ENCODE measurements around the gene SMIM22. TPM values are rescaled to one million over a fixed set of nuclear protein-coding genes. Genes with fewer than 3 reads are reported as not detected.

The SMIM22 gene
- total and polyA plus RNA-seq, 4 donors, result 26.8 to 324 (median 97.0) TPM

DNA sequence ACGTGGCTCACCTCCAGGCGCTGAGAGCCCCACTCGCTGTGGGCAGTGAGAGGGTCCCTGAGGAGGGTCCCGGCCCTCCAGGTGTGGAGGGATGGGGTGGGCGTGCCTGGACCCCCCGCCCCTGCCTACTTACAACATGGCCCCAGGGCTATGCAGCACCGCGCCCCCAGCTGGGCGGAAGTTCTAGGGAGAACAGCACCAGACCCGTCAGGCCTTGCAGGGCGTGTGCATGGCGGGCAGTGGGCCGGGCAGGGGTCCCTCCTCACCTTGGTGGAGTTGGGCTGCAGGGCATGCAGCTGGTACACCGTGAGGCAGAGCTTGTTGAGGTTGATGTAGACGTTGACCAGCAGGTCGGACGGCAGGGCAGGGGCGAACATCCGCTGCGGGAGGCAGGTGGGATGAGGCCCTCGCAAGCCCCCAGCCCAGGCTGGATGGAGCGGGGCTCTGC is 2.7 kb downstream of the SMIM22 start:
- Histone ChIP-seq H3K36me3 (ENCODE audit: control insufficient read depth in 4 of 4, insufficient read depth in 4 of 4, low read length in 4 of 4) (peaks cover 0 to 22% (median 12%) of the 10 kb centered on the region in 4 donors), H3K9ac (ENCODE audit: insufficient read depth in 1 of 2, low read length in 2 of 2) (no peak overlapping the region), H3K4me1 (ENCODE audit: control insufficient read depth in 5 of 5, insufficient read depth in 5 of 5, low read length in 5 of 5) (peaks cover 0 to 14% (median 0%) of the 10 kb centered on the region in 5 donors), H3K4me3 (no peak overlapping the region), H3K27me3 (ENCODE audit: control insufficient read depth in 3 of 3, insufficient read depth in 3 of 3, low read length in 2 of 3) (no peaks in the 10 kb centered on the region), H3K27ac (ENCODE audit: low read depth in 1 of 2, low read length in 1 of 2) (no peak overlapping the region), H3K9me3 (ENCODE audit: control insufficient read depth in 4 of 4, insufficient read depth in 3 of 4, low read length in 3 of 4) (no peaks in the 10 kb centered on the region)
- 94 to 96% methylated on average over 22 of the region's 22 CpGs for WGBS, 2 donors
- TF ChIP-seq, protein P1, sequence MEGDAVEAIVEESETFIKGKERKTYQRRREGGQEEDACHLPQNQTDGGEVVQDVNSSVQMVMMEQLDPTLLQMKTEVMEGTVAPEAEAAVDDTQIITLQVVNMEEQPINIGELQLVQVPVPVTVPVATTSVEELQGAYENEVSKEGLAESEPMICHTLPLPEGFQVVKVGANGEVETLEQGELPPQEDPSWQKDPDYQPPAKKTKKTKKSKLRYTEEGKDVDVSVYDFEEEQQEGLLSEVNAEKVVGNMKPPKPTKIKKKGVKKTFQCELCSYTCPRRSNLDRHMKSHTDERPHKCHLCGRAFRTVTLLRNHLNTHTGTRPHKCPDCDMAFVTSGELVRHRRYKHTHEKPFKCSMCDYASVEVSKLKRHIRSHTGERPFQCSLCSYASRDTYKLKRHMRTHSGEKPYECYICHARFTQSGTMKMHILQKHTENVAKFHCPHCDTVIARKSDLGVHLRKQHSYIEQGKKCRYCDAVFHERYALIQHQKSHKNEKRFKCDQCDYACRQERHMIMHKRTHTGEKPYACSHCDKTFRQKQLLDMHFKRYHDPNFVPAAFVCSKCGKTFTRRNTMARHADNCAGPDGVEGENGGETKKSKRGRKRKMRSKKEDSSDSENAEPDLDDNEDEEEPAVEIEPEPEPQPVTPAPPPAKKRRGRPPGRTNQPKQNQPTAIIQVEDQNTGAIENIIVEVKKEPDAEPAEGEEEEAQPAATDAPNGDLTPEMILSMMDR (IDR thresholded peaks at IDR 0.05; ENCODE audit: control extremely low read depth, extremely low read depth), result no peak
- DNase-seq, result no peak
- ATAC-seq (ENCODE audit: insufficient read depth, low FRiP score), result no peak

DNA sequence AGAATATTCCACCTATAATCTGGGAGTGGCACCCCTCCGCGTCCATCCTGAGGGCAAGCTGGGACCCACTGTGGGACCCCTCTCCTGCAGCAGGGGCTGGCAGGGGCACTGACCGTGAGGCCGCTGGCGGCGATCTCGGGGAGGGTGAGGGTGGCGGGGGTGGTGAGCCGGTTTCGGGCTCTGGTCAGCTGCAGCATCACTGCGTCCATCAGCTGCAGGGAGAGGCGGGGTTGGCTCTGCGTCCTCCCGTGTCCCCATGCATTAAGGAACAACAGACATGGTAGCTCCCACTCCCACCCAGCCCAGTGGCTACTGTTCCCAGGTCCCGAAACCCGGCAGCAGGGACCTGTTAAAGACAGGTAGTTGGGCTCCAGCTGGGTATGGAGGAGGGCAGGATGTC is 3.3 kb downstream of the SMIM22 start:
- peaks cover 0 to 22% (median 12%) of the 10 kb centered on the region in 4 donors for H3K36me3 ChIP-seq (ENCODE audit: control insufficient read depth in 4 of 4, insufficient read depth in 4 of 4, low read length in 4 of 4)
- H3K27ac ChIP-seq (ENCODE audit: low read depth in 1 of 2, low read length in 1 of 2), result no peak overlapping the region
- TF ChIP-seq, protein P1 (IDR thresholded peaks at IDR 0.05; ENCODE audit: control extremely low read depth, extremely low read depth), result no peak
- no peaks in the 10 kb centered on the region for H3K9me3 ChIP-seq (ENCODE audit: control insufficient read depth in 4 of 4, insufficient read depth in 3 of 4, low read length in 3 of 4)
- H3K4me1 ChIP-seq (ENCODE audit: control insufficient read depth in 5 of 5, insufficient read depth in 5 of 5, low read length in 5 of 5), result peaks cover 0 to 18% (median 2%) of the 10 kb centered on the region in 5 donors
- H3K9ac ChIP-seq (ENCODE audit: insufficient read depth in 1 of 2, low read length in 2 of 2), result no peak overlapping the region
- ATAC-seq (ENCODE audit: insufficient read depth, low FRiP score), result no peak
- 89 to 98% methylated on average over 16 of the region's 16 CpGs for WGBS, 2 donors
- H3K27me3 ChIP-seq (ENCODE audit: control insufficient read depth in 3 of 3, insufficient read depth in 3 of 3, low read length in 2 of 3), result no peaks in the 10 kb centered on the region
- no peak overlapping the region for H3K4me3 ChIP-seq
- no peak for DNase-seq

GRCh38 chr16:4799171-4799855 is 4.1 kb downstream of the SMIM22 start:
- 93 to 96% methylated on average over 19 of the region's 19 CpGs for WGBS, 2 donors
- Histone ChIP-seq H3K4me1 (ENCODE audit: control insufficient read depth in 5 of 5, insufficient read depth in 5 of 5, low read length in 5 of 5) (peaks cover 0 to 26% (median 9%) of the 10 kb centered on the region in 5 donors), H3K4me3 (no peak overlapping the region), H3K36me3 (ENCODE audit: control insufficient read depth in 4 of 4, insufficient read depth in 4 of 4, low read length in 4 of 4) (peaks cover 0 to 25% (median 13%) of the 10 kb centered on the region in 4 donors), H3K9ac (ENCODE audit: insufficient read depth in 1 of 2, low read length in 2 of 2) (no peak overlapping the region), H3K27ac (ENCODE audit: low read depth in 1 of 2, low read length in 1 of 2) (no peak overlapping the region), H3K27me3 (ENCODE audit: control insufficient read depth in 3 of 3, insufficient read depth in 3 of 3, low read length in 2 of 3) (no peaks in the 10 kb centered on the region), H3K9me3 (ENCODE audit: control insufficient read depth in 4 of 4, insufficient read depth in 3 of 4, low read length in 3 of 4) (no peaks in the 10 kb centered on the region)
- DNase-seq (no peak), ATAC-seq (ENCODE audit: insufficient read depth, low FRiP score) (no peak)
- TF ChIP-seq, protein P1 (IDR thresholded peaks at IDR 0.05; ENCODE audit: control extremely low read depth, extremely low read depth), result no peak

Measured in lung (tissue), 12 donors.